OCI-LY7 (cell line): ENCODE measurements around the gene TMEM123. TPM values are rescaled to one million over a fixed set of nuclear protein-coding genes. Genes with fewer than 3 reads are reported as not detected.

Experiments used
- BruUV-seq: library from RNA; stranded (reverse); fragments of 400-500 nt; replicated peaks from 2 replicates; lab custom pipeline; 2021; lab: Mats Ljungman, UMichigan
- CTCF ChIA-PET: fragments of 300-600 bp; sonication (Branson Sonifier 250); formaldehyde crosslinking; loops from one replicate; lab custom pipeline; 2022; ENCODE audit warnings: antibody characterized with exemption; ENCODE audit not compliant: unreplicated experiment; lab: Charles Lee
- POLR2A ChIA-PET: fragments of 300-600 bp; sonication (Branson Sonifier 250); formaldehyde crosslinking; loops from one replicate; lab custom pipeline; 2022; ENCODE audit warnings: antibody characterized with exemption; lab: Charles Lee
- DNase-seq: peaks from one replicate; pipeline ENCODE4 v3.0.0-alpha.2; 2015; ENCODE audit warnings: low spot score
- H2AFZ ChIP-seq: fragments of 200-600 bp; sonication (generic), shearing (Covaris generic); 2 replicates; pipeline ENCODE4 v1.6.1; 2014; ENCODE audit warnings: mild to moderate bottlenecking, antibody characterized with exemption, low read length, moderate library complexity
- H3K27ac ChIP-seq: fragments of 200-600 bp; sonication (generic); 2 replicates; pipeline ENCODE4 v1.5.1; 2014; ENCODE audit warnings: mixed run types, low read depth, mild to moderate bottlenecking, moderate library complexity, low read length, inconsistent platforms; ENCODE audit not compliant: poor library complexity, severe bottlenecking
- H3K36me3 ChIP-seq: fragments of 200-600 bp; sonication (generic); 2 replicates; pipeline ENCODE4 v1.6.1; 2014; ENCODE audit warnings: mild to moderate bottlenecking, antibody characterized with exemption, low read length, moderate library complexity, mixed read lengths; ENCODE audit not compliant: insufficient read depth
- H3K4me1 ChIP-seq: fragments of 200-600 bp; sonication (generic); 2 replicates; pipeline ENCODE4 v1.5.1; 2014; ENCODE audit warnings: mild to moderate bottlenecking, low read length; ENCODE audit not compliant: insufficient read depth, poor library complexity, severe bottlenecking
- H3K4me2 ChIP-seq: fragments of 200-600 bp; sonication (generic); 2 replicates; pipeline ENCODE4 v1.6.1; 2014; ENCODE audit warnings: mild to moderate bottlenecking, low read length
- H3K4me3 ChIP-seq: fragments of 200-600 bp; sonication (generic); 2 replicates; pipeline ENCODE4 v1.5.1; 2014; ENCODE audit warnings: mild to moderate bottlenecking, low read depth, low read length; ENCODE audit not compliant: poor library complexity, severe bottlenecking
- H3K79me2 ChIP-seq: fragments of 200-600 bp; sonication (generic); 2 replicates; pipeline ENCODE4 v1.6.1; 2016; ENCODE audit warnings: low read depth, mild to moderate bottlenecking, low read length, moderate library complexity, mixed read lengths; ENCODE audit not compliant: insufficient read depth
- H3K9me2 ChIP-seq: fragments of 200-600 bp; sonication (generic); 2 replicates; pipeline ENCODE4 v1.6.1; 2016; ENCODE audit warnings: mild to moderate bottlenecking, low read length, mixed read lengths; ENCODE audit not compliant: insufficient read depth
- H3K9me3 ChIP-seq: fragments of 200-600 bp; sonication (generic); 2 replicates; pipeline ENCODE4 v1.6.1; 2014; ENCODE audit warnings: mild to moderate bottlenecking, mixed run types, low read length, mixed read lengths
- H4K20me1 ChIP-seq: fragments of 200-600 bp; sonication (generic); 2 replicates; pipeline ENCODE4 v1.6.1; 2014; ENCODE audit warnings: mild to moderate bottlenecking, antibody characterized with exemption, low read length, moderate library complexity, mixed read lengths; ENCODE audit not compliant: insufficient read depth
- CTCF ChIP-seq: fragments of 200-600 bp; sonication (generic); conservative IDR thresholded peaks from 2 replicates; pipeline ENCODE4 v1.5.1; 2014; ENCODE audit warnings: mild to moderate bottlenecking, antibody characterized with exemption, low read length, moderate library complexity, mixed read lengths
- EZH2phosphoT487 ChIP-seq: fragments of 200-600 bp; sonication (generic); IDR thresholded peaks from 2 replicates; pipeline ENCODE4 v1.6.1; 2018; ENCODE audit warnings: low read depth, borderline replicate concordance, mild to moderate bottlenecking, mixed run types, antibody characterized with exemption, low read length, moderate library complexity, mixed read lengths
- intact Hi-C: fragments of 100-400 bp; cut with micrococcal nuclease; formaldehyde crosslinking; loops from one replicate; pipeline ENCODE4 v1.10.0; 2022; ENCODE audit not compliant: unreplicated experiment
- total RNA-seq, 2 experiments: library from RNA; depleted of rRNA in 1 of 2; stranded (reverse); fragments of >200 nt in 1 of 2; shearing (Covaris generic) in 1 of 2; gene quantifications; 2 replicates each; pipeline ENCODE4 v1.2.3, GENCODE V29; 2014 to 2022

TMEM123 gene
- total RNA-seq, 2 experiments from 2014 or later: 127 to 232 TPM

GRCh38 chr11:102385085-102386007 lies 67.2 kb downstream of the TMEM123 start:
- Histone ChIP-seq H3K4me2 (no peak overlapping the region), H3K27ac (no peak overlapping the region), H2AFZ (no peak overlapping the region), H3K79me2 (no peaks in the 10 kb centered on the region), H3K4me1 (no peaks in the 10 kb centered on the region), H3K4me3 (no peak overlapping the region), H3K9me2 (no peaks in the 10 kb centered on the region), H3K36me3 (peaks cover 35% of the 10 kb centered on the region), H4K20me1 (no peaks in the 10 kb centered on the region), H3K9me3 (no peaks in the 10 kb centered on the region)
- intact Hi-C loops: no loop called here
- POLR2A ChIA-PET: no interaction called here
- no peak for DNase-seq
- no TSS peak for BruUV-seq
- TF ChIP-seq EZH2phosphoT487 (no peak), CTCF (no peak)
- CTCF ChIA-PET: no interaction called here

- no peaks in the 10 kb centered on the region for H3K4me1 ChIP-seq
- H3K4me2 ChIP-seq: no peak overlapping the region
- ChIA-PET POLR2A (interaction anchor here (0.8 kb wide), 1 partner anchor 10 kb away, joined by 4 read pairs; no protein-coding TSS in a partner anchor), CTCF (no interaction called here)
- no peak overlapping the region for H3K4me3 ChIP-seq
- H2AFZ ChIP-seq: no peak overlapping the region
- BruUV-seq: no TSS peak
- peaks cover 42% of the 10 kb centered on the region for H3K36me3 ChIP-seq
- no peaks in the 10 kb centered on the region for H3K79me2 ChIP-seq
- H3K27ac ChIP-seq: no peak overlapping the region
- H3K9me3 ChIP-seq: no peaks in the 10 kb centered on the region
- no peak for TF ChIP-seq EZH2phosphoT487
- no peak for TF ChIP-seq CTCF
- no peaks in the 10 kb centered on the region for H4K20me1 ChIP-seq
- no peaks in the 10 kb centered on the region for H3K9me2 ChIP-seq
- no peak for DNase-seq
- intact Hi-C loops: no loop called here
These were observed 68.0 kb downstream of the TMEM123 start for GRCh38 chr11:102384419-102385079.
